OCI-LY1 (cell line): ENCODE results near the gene UST.
"Not testable (repeated sequence)": the region's sequence is repeated elsewhere in the genome, so short reads cannot be mapped to it uniquely, and the experiment has no call there.

Source experiments
- H2AFZ ChIP-seq: fragments of 200-600 bp; sonication (generic), shearing (Covaris generic); 2 replicates; pipeline ENCODE4 v1.6.0; 2014; ENCODE audit warnings: antibody characterized with exemption, mild to moderate bottlenecking, low read length
- H3F3A ChIP-seq: fragments of 200-600 bp; sonication (generic), shearing (Covaris generic); 2 replicates; pipeline ENCODE4 v1.6.0; 2014; ENCODE audit warnings: mild to moderate bottlenecking, antibody characterized with exemption, low read length, moderate library complexity; ENCODE audit not compliant: insufficient read depth
- H3K27ac ChIP-seq: fragments of 200-600 bp; sonication (generic); 2 replicates; pipeline ENCODE4 v1.5.1; 2014; ENCODE audit warnings: low read length, mixed run types, mild to moderate bottlenecking, low read depth; ENCODE audit not compliant: poor library complexity, severe bottlenecking
- H3K27me3 ChIP-seq: fragments of 200-600 bp; sonication (generic); 2 replicates; pipeline ENCODE4 v1.6.0; 2014; ENCODE audit warnings: antibody characterized with exemption, mild to moderate bottlenecking, low read length, moderate library complexity; ENCODE audit not compliant: insufficient read depth
- H3K36me3 ChIP-seq: fragments of 200-600 bp; sonication (generic); 2 replicates; pipeline ENCODE4 v1.6.1; 2014; ENCODE audit warnings: mild to moderate bottlenecking, antibody characterized with exemption, low read length, moderate library complexity, mixed read lengths; ENCODE audit not compliant: insufficient read depth
- H3K4me1 ChIP-seq: fragments of 200-600 bp; sonication (generic); 2 replicates; pipeline ENCODE4 v1.5.1; 2014; ENCODE audit warnings: mild to moderate bottlenecking, low read length, moderate library complexity; ENCODE audit not compliant: insufficient read depth, severe bottlenecking
- H3K4me2 ChIP-seq: fragments of 200-600 bp; sonication (generic), shearing (Covaris generic); 2 replicates; pipeline ENCODE4 v1.6.1; 2014; ENCODE audit warnings: low read length
- H3K4me3 ChIP-seq: fragments of 200-600 bp; sonication (generic); 2 replicates; pipeline ENCODE4 v1.5.1; 2014; ENCODE audit warnings: low read length, low read depth, mild to moderate bottlenecking, mixed read lengths; ENCODE audit not compliant: poor library complexity, severe bottlenecking
- H3K79me2 ChIP-seq: fragments of 200-600 bp; shearing (Covaris generic); 2 replicates; pipeline ENCODE4 v1.6.1; 2016; ENCODE audit warnings: mixed run types, low read length, mixed read lengths; ENCODE audit not compliant: insufficient read depth
- H3K9ac ChIP-seq: fragments of 200-600 bp; sonication (generic), shearing (Covaris generic); 2 replicates; pipeline ENCODE4 v1.6.1; 2014; ENCODE audit warnings: mild to moderate bottlenecking, low read length, mixed read lengths
- H3K9me2 ChIP-seq: fragments of 200-600 bp; sonication (generic), shearing (Covaris generic); 2 replicates; pipeline ENCODE4 v1.6.1; 2014; ENCODE audit warnings: low read depth, mild to moderate bottlenecking, low read length, mixed read lengths
- H3K9me3 ChIP-seq: fragments of 200-600 bp; shearing (Covaris generic); 2 replicates; pipeline ENCODE4 v1.6.1; 2014; ENCODE audit warnings: low read length, mixed read lengths
- H4K20me1 ChIP-seq: fragments of 200-600 bp; sonication (generic), shearing (Covaris generic); 2 replicates; pipeline ENCODE4 v1.6.0; 2016; ENCODE audit warnings: mild to moderate bottlenecking, low read length; ENCODE audit not compliant: insufficient read depth
- EZH2 ChIP-seq: fragments of 200-600 bp; sonication (generic), shearing (Covaris generic); IDR thresholded peaks from 2 replicates; pipeline ENCODE4 v1.8.0; 2017; ENCODE audit warnings: borderline replicate concordance, mixed run types, mild to moderate bottlenecking, antibody characterized with exemption, low read length, moderate library complexity, mixed read lengths
- TF ChIP-seq, protein P1 (sequence below): fragments of 200-600 bp; sonication (generic), shearing (Covaris generic); IDR thresholded peaks from 2 replicates; pipeline ENCODE4 v1.5.1; 2017; ENCODE audit warnings: mild to moderate bottlenecking, antibody characterized with exemption, low read length, moderate library complexity, mixed read lengths

UST gene

DNA sequence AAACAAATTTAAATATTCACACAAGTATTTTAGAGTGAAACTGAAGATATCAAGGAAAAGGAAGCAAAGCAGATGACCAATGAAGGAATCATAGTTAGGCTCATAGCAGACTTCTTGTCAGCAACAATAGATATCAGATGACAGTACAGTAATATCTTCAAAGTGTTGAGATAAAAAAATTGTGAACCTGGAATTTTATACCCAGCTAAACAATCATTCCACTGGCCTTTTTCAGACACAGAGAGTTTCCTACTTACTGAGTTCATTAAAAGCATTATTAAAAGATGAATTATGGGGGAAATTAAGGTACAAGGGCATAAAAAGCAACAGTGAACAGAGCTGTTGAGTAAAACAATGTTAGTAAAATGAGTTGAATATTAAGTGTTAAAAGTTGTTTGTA is 254.6 kb downstream of the UST start:
- no peaks in the 10 kb centered on the region for H3F3A ChIP-seq
- TF ChIP-seq EZH2 = no peak
- TF ChIP-seq, protein P1, sequence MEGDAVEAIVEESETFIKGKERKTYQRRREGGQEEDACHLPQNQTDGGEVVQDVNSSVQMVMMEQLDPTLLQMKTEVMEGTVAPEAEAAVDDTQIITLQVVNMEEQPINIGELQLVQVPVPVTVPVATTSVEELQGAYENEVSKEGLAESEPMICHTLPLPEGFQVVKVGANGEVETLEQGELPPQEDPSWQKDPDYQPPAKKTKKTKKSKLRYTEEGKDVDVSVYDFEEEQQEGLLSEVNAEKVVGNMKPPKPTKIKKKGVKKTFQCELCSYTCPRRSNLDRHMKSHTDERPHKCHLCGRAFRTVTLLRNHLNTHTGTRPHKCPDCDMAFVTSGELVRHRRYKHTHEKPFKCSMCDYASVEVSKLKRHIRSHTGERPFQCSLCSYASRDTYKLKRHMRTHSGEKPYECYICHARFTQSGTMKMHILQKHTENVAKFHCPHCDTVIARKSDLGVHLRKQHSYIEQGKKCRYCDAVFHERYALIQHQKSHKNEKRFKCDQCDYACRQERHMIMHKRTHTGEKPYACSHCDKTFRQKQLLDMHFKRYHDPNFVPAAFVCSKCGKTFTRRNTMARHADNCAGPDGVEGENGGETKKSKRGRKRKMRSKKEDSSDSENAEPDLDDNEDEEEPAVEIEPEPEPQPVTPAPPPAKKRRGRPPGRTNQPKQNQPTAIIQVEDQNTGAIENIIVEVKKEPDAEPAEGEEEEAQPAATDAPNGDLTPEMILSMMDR = no peak
- no peak overlapping the region for H3K4me3 ChIP-seq

DNA sequence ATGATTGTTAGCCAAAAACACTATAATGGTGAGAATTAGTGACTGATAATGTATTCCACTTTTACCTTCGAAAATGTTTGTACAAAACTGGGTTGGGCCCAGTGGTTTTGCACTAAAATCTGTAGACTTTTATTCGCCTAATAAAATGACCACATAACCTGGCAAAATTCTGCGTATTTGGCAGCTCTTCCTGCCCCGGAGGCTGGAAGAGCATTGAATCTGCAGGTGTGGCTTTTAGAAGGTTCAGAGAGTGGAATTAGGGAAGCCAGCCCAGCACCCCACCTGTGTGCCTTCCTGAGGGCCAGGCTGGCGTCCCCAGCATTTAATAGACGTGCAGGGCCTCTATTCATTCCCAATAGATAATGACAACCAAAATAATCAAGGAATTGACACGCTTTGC is 256.7 kb downstream of the UST start:
- Histone ChIP-seq H3K79me2 (no peaks in the 10 kb centered on the region), H3K4me3 (no peak overlapping the region), H2AFZ (no peak overlapping the region), H4K20me1 (no peaks in the 10 kb centered on the region), H3K4me1 (no peaks in the 10 kb centered on the region), H3K27me3 (no peaks in the 10 kb centered on the region), H3K9me3 (peaks cover 4% of the 10 kb centered on the region; the same call in 1 of the 2 replicates), H3K27ac (no peak overlapping the region), H3K9me2 (0 out of 2 replicates have a peak, but pooled peaks cover 3% of the 10 kb centered on the region), H3K36me3 (no peaks in the 10 kb centered on the region), H3F3A (no peaks in the 10 kb centered on the region), H3K4me2 (no peak overlapping the region), H3K9ac (no peak overlapping the region)
- TF ChIP-seq, protein P1 = no peak
- no peak for TF ChIP-seq EZH2

More for the DNA sequence above, 254.6 kb downstream of the UST start:
- no peak overlapping the region for H2AFZ ChIP-seq
- no peaks in the 10 kb centered on the region for H3K4me1 ChIP-seq
- H3K9me2 ChIP-seq = 0 out of 2 replicates have a peak, but pooled peaks cover 3% of the 10 kb centered on the region
- no peaks in the 10 kb centered on the region for H3K27me3 ChIP-seq
- H3K4me2 ChIP-seq = no peak overlapping the region
- H3K36me3 ChIP-seq = no peaks in the 10 kb centered on the region
- H3K9me3 ChIP-seq = peaks cover 4% of the 10 kb centered on the region; the same call in 1 of the 2 replicates
- no peaks in the 10 kb centered on the region for H4K20me1 ChIP-seq
- no peaks in the 10 kb centered on the region for H3K79me2 ChIP-seq
- H3K27ac ChIP-seq = no peak overlapping the region
- H3K9ac ChIP-seq = no peak overlapping the region

DNA sequence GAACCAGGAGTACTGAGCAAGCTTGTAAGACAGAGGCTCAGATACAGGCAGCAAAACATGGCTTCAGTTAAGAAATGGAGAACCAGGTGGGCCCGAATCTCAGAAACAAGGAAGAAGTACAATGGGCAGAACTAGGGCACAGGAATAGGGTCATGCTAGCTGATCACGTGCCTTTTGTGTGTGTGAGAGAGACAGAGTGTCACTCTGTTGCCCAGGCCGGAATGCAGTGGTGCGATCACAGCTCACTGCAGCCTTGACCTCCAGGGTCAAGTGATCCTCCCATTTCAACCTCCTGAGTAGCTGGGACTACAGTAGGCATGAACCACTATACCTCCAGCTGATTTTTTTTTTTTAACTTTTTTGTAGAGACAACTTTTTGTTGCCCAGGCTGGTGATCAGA is 257.8 kb downstream of the UST start:
- no peak overlapping the region for H3K9ac ChIP-seq
- no peak for TF ChIP-seq EZH2
- TF ChIP-seq, protein P1 = no peak

GRCh38 chr6:149006236-149006635 is 259.4 kb downstream of the UST start:
- H3K27me3 ChIP-seq, H3K27ac ChIP-seq, H3K9me3 ChIP-seq, H3K4me3 ChIP-seq, H3K79me2 ChIP-seq, H3K9ac ChIP-seq, H4K20me1 ChIP-seq, H3F3A ChIP-seq, H3K4me1 ChIP-seq, H3K36me3 ChIP-seq, H3K4me2 ChIP-seq, H3K9me2 ChIP-seq, H2AFZ ChIP-seq: not testable (repeated sequence)

More for the DNA sequence above, 257.8 kb downstream of the UST start:
- Histone ChIP-seq H3F3A (no peaks in the 10 kb centered on the region), H3K4me1 (no peaks in the 10 kb centered on the region), H2AFZ (no peak overlapping the region), H4K20me1 (no peaks in the 10 kb centered on the region), H3K79me2 (no peaks in the 10 kb centered on the region), H3K9me3 (peaks cover 4% of the 10 kb centered on the region; the same call in 1 of the 2 replicates), H3K4me2 (no peak overlapping the region), H3K36me3 (no peaks in the 10 kb centered on the region), H3K27ac (no peak overlapping the region), H3K27me3 (no peaks in the 10 kb centered on the region), H3K9me2 (0 out of 2 replicates have a peak, but pooled peaks cover 3% of the 10 kb centered on the region), H3K4me3 (no peak overlapping the region)
